ENCODE results near the gene SLC39A6.
A peak's percentile ranks its signal among the peaks of the same experiment; 100 is the strongest.

SLC39A6 gene

GRCh38 chr18:36153203-36153602, 24.1 kb upstream of the SLC39A6 start:
- H3K27ac Mint-ChIP-seq = no peak overlapping the region
- H3K4me1 Mint-ChIP-seq = peaks cover 29% of the 10 kb centered on the region

GRCh38 chr18:36152781-36153180, 23.6 kb upstream of the SLC39A6 start:
- Mint-ChIP-seq H3K36me3 (peaks cover 22% of the 10 kb centered on the region), H3K9me3 (no peaks in the 10 kb centered on the region), H3K4me3 (no peak overlapping the region), H3K4me1 (peaks cover 29% of the 10 kb centered on the region), H3K27me3 (no peaks in the 10 kb centered on the region), H3K27ac (no peak overlapping the region)

More at GRCh38 chr18:36153203-36153602, 24.1 kb upstream of the SLC39A6 start:
- Mint-ChIP-seq H3K27me3 (no peaks in the 10 kb centered on the region), H3K36me3 (peaks cover 22% of the 10 kb centered on the region), H3K9me3 (no peaks in the 10 kb centered on the region), H3K4me3 (no peak overlapping the region)

DNA sequence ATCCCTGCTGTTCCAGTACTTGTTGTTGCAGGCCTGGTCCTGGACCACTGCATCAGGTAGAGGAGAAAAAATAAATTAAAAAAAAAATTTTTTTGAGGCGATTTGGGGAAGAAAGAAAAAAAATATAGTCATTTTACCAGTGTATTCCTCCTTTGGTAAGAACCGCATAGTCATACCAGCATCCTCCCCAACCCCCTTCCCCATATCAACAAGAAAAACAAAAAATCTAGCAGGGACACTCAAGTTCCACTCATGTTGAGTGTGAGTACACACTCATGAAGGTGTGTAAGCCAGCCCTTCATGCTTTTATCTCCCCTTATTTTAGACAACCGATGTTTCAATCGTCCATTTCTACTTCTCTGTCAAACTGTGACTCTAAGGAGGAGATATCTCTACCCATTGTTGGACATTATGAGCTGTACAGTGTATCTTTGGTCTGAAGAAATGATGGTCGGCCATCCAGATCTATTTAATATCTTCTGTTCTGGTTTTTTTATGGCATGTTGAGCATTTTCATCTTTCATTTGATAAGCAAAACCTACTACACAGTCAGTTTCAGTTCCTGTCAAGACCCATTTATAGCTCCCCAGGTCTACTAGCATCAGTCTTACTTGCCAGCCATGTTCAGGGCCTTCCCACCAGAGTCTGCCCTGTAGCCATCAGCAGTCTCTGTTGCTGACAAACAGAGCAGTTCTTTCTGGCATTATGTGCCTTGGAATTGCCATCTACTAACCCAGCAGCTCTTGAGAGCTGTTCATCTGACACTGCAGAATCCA, 20.6 kb upstream of the SLC39A6 start:
- peaks cover 18% of the 10 kb centered on the region for H3K4me1 Mint-ChIP-seq
- H3K27ac Mint-ChIP-seq = peak overlapping the region; percentile 8
- H3K27me3 Mint-ChIP-seq = no peaks in the 10 kb centered on the region
- H3K36me3 Mint-ChIP-seq = peaks cover 15% of the 10 kb centered on the region
- H3K4me3 Mint-ChIP-seq = no peak overlapping the region
- H3K9me3 Mint-ChIP-seq = no peaks in the 10 kb centered on the region

GRCh38 chr18:36143391-36143790, 14.3 kb upstream of the SLC39A6 start:
- Mint-ChIP-seq H3K27ac (no peak overlapping the region), H3K36me3 (peaks cover 13% of the 10 kb centered on the region), H3K9me3 (no peaks in the 10 kb centered on the region), H3K4me3 (no peak overlapping the region), H3K27me3 (no peaks in the 10 kb centered on the region), H3K4me1 (peaks cover 13% of the 10 kb centered on the region)

DNA sequence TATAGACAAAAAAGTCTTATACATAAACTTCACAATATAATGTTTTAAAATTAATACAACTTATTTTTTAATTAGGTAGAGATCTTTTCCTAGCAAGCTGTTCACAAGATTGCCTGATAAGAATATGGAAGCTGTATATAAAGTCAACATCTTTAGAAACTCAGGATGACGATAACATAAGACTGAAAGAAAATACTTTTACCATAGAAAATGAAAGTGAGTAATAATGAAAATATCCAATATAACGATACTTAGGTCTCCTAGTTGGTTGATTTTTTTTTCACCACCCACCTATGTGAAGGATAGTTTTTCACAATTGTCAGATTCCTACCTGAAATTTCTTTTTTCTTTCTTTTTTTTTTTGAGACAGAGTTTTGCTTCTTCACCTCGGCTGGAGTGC, 13.6 kb upstream of the SLC39A6 start:
- peaks cover 13% of the 10 kb centered on the region for H3K4me1 Mint-ChIP-seq
- no peaks in the 10 kb centered on the region for H3K9me3 Mint-ChIP-seq
- H3K4me3 Mint-ChIP-seq = no peak overlapping the region
- no peak overlapping the region for H3K27ac Mint-ChIP-seq
- H3K27me3 Mint-ChIP-seq = no peaks in the 10 kb centered on the region
- H3K36me3 Mint-ChIP-seq = peaks cover 14% of the 10 kb centered on the region

DNA sequence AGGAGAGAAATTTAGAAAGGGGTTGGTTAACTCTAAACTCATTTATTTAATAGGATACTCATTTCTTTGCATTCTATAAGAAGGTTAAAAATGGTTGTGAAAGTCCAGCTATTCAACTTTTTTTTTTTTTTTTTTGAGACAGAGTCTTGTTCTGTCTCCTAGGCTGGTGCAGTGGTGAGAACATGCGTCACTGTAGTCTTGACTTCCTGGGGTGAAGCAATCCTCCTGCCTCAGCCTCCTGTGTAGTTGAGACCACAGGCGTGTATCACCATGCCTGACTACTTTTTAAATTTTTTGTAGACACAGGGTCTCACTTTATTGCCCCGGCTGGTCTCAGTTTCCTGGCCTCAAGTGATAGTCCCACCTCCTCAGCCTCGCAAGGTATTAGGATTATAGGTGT, 12.4 kb upstream of the SLC39A6 start:
- Mint-ChIP-seq H3K4me3 (no peak overlapping the region), H3K36me3 (peaks cover 12% of the 10 kb centered on the region), H3K9me3 (no peaks in the 10 kb centered on the region), H3K4me1 (peaks cover 19% of the 10 kb centered on the region), H3K27ac (no peak overlapping the region), H3K27me3 (no peaks in the 10 kb centered on the region)

GRCh38 chr18:36139245-36139644, 10.1 kb upstream of the SLC39A6 start:
- peaks cover 12% of the 10 kb centered on the region for H3K36me3 Mint-ChIP-seq
- H3K4me1 Mint-ChIP-seq = peaks cover 34% of the 10 kb centered on the region
- H3K9me3 Mint-ChIP-seq = no peaks in the 10 kb centered on the region
- H3K4me3 Mint-ChIP-seq = no peak overlapping the region
- no peak overlapping the region for H3K27ac Mint-ChIP-seq
- no peaks in the 10 kb centered on the region for H3K27me3 Mint-ChIP-seq

DNA sequence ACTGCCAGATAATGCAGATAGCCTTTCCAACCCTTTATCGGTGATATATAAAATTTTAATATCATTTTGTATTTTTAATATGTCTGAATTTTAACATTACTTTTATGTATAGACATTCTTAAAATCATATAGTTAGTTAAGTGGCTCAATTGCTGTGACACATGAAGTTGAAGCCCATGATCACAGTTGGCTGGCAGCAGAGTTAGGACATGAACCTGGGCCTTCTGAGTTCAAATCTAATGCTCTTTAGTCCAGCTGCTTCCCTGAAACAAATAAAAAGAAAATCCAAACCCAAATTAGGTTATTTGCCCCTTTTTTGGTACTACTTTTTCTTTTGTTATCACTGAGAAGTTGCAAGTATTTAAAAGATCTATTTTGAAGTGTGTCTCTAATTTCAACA, 6.1 kb upstream of the SLC39A6 start:
- H3K36me3 Mint-ChIP-seq = peaks cover 9% of the 10 kb centered on the region
- no peaks in the 10 kb centered on the region for H3K27me3 Mint-ChIP-seq
- H3K27ac Mint-ChIP-seq = no peak overlapping the region
- peaks cover 52% of the 10 kb centered on the region for H3K4me1 Mint-ChIP-seq
- H3K9me3 Mint-ChIP-seq = no peaks in the 10 kb centered on the region
- H3K4me3 Mint-ChIP-seq = no peak overlapping the region

GRCh38 chr18:36132756-36133155, 3.6 kb upstream of the SLC39A6 start:
- Mint-ChIP-seq H3K36me3 (peaks cover 2% of the 10 kb centered on the region), H3K27ac (peak overlapping the region; percentile 26), H3K9me3 (no peaks in the 10 kb centered on the region), H3K4me1 (peaks cover 55% of the 10 kb centered on the region), H3K4me3 (peak overlapping the region; percentile 38), H3K27me3 (no peaks in the 10 kb centered on the region)

- H3K36me3 Mint-ChIP-seq = peaks cover 2% of the 10 kb centered on the region
- H3K4me3 Mint-ChIP-seq = peak overlapping the region; percentile 90
- H3K27me3 Mint-ChIP-seq = no peaks in the 10 kb centered on the region
- no peaks in the 10 kb centered on the region for H3K9me3 Mint-ChIP-seq
- peaks cover 59% of the 10 kb centered on the region for H3K4me1 Mint-ChIP-seq
- H3K27ac Mint-ChIP-seq = no peak overlapping the region
Measured at GRCh38 chr18:36131692-36132483, 2.7 kb upstream of the SLC39A6 start.

DNA sequence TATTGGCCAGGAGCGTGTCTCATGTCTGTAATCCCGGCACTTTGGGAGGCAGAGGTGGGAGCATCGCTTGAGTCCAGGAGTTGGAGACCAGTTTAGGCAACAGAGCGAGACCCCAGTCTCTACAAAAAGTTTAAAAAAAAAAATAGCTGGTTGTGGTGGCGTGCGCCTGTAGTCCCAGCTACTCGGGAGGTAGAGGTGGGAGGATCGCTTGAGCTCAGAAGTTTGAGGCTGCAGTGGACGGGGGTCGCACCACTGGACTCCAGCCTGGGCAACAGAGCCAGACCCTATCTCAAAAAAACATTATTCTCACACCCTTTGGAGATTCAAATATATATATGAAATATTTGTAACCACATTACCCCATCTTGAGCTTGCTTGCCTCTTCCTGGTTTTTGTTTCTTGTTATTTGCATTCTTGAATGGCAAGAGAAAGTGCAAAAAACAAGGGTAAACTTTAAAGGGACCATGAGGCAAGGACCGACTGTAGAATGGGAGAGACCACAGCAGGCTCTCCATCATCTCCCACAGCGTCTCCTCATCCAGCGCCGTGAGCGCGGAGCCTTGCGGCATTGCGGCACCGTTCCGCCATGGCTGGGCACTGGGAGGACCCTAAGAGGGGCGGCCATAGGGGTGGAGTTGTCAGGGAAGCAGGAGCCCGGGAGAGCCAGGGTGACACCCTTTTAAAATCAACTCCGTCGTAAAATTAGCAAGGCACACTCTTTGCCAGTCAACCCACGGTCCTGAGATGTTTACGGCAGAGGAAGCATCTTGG, 1.9 kb upstream of the SLC39A6 start:
- peaks cover 2% of the 10 kb centered on the region for H3K36me3 Mint-ChIP-seq
- H3K9me3 Mint-ChIP-seq = no peaks in the 10 kb centered on the region
- no peak overlapping the region for H3K27ac Mint-ChIP-seq
- H3K4me1 Mint-ChIP-seq = peaks cover 62% of the 10 kb centered on the region
- peak overlapping the region; percentile 90 for H3K4me3 Mint-ChIP-seq
- no peaks in the 10 kb centered on the region for H3K27me3 Mint-ChIP-seq

DNA sequence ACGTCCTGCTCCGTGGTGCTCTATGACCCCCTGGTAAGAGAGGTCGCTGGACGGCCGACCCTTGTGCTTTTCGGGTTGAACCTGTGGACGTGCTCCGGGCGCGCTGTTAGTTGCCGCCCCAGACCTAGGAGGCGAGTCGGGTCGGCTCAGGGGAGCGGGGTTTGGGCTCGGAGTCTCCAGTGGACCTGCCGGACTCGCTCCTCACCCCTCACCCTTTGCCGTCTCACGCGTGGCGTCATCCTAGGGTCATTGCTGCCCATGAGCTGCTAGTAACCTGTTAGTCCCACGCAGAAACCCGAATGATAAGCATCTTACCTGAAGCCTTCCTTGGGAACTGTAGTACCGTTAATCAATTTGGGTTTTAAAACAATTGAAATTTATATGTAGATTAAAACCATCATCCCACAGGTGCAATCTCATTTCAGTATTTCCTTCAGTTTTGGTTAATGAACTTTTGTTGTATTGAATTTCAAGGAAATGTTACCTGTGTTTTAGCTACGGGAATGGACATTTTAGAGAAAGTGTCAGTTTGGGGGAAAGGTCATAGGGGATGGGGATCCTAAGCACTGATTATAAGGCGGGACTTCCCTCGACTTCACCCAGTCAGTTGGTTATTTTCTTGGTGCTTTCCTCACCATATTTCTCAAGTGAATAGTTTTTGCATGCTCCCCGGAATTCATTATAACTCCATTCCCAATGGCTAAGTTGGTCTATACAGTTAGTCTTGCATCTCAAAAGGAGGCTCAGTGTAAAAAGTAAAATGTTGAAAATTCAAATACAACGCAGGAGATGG, 1.1 kb upstream of the SLC39A6 start:
- Mint-ChIP-seq H3K36me3 (peaks cover 4% of the 10 kb centered on the region), H3K27me3 (no peaks in the 10 kb centered on the region), H3K4me3 (peak overlapping the region; percentile 90), H3K9me3 (no peaks in the 10 kb centered on the region), H3K27ac (peak overlapping the region; percentile 94), H3K4me1 (peaks cover 62% of the 10 kb centered on the region)

DNA sequence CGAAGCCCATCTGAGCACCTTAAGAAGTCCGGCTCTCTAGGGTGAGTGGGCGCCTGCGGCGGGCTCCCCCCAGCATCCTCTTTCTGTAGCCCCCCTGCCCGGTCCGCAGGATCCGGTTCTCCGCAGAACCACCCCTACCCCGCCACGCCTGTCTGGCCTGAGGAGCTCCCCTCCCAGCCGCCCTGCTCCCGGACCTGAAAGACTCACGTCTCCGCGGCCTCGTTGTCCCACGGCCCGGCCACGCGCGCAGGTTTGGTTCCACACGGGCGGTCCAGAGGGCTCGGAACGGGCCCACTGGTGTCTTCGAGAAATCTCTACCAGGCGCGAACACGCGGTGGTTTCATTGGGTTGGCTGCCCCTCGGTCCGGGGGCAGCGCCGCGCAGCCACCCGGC, 237 bp downstream of the SLC39A6 start:
- H3K27me3 Mint-ChIP-seq = no peaks in the 10 kb centered on the region
- peaks cover 10% of the 10 kb centered on the region for H3K36me3 Mint-ChIP-seq
- peaks cover 59% of the 10 kb centered on the region for H3K4me1 Mint-ChIP-seq
- no peaks in the 10 kb centered on the region for H3K9me3 Mint-ChIP-seq
- peak overlapping the region; percentile 94 for H3K27ac Mint-ChIP-seq
- H3K4me3 Mint-ChIP-seq = peak overlapping the region; percentile 90

- peaks cover 12% of the 10 kb centered on the region for H3K36me3 Mint-ChIP-seq
- H3K4me1 Mint-ChIP-seq = peaks cover 57% of the 10 kb centered on the region
- H3K27ac Mint-ChIP-seq = peak overlapping the region; percentile 78
- H3K27me3 Mint-ChIP-seq = no peaks in the 10 kb centered on the region
- H3K9me3 Mint-ChIP-seq = no peaks in the 10 kb centered on the region
- peak overlapping the region; percentile 90 for H3K4me3 Mint-ChIP-seq
Measured at GRCh38 chr18:36128530-36128870, 640 bp downstream of the SLC39A6 start.
